HepG2 (cell line): ENCODE results near the gene GRPEL2. TPM values are rescaled to one million over a fixed set of nuclear protein-coding genes. Genes with fewer than 3 reads are reported as not detected.
A peak's percentile ranks its signal among the peaks of the same experiment; 100 is the strongest.
"Not testable (repeated sequence)": the region's sequence is repeated elsewhere in the genome, so short reads cannot be mapped to it uniquely, and the experiment has no call there.

Source experiments
- ATAC-seq: fragments of 200-7000 bp; cut with Tn5 transposase; 3 replicates; pipeline ENCODE4 v1.9.1; 2020; ENCODE audit warnings: mild to moderate bottlenecking, moderate library complexity
- BruUV-seq: library from RNA; stranded (reverse); fragments of 400-500 nt; replicated peaks from 2 replicates; lab custom pipeline; 2021; lab: Mats Ljungman, UMichigan
- CTCF ChIA-PET: fragments of 300-600 bp; formaldehyde crosslinking; extraction: SDS; loops from one replicate; lab custom pipeline; 2021; ENCODE audit warnings: low total read pairs, inconsistent platforms, low intra/inter-chr PET ratio; lab: Yijun Ruan, JAX
- POLR2A ChIA-PET: fragments of 350-600 bp; sonication (Branson Sonifier 250); formaldehyde crosslinking; loops from one replicate; lab custom pipeline; 2020; ENCODE audit warnings: antibody characterized with exemption, inconsistent platforms; lab: Yijun Ruan, JAX
- DNase-seq: peaks from one replicate; pipeline ENCODE4 v3.0.0-alpha.2; 2015; ENCODE audit warnings: low spot score
- FAIRE-seq: peaks from 3 replicates; lab custom pipeline; 2011; peaks lifted over from hg19 to GRCh38; lab: Jason Lieb, UNC
- H2AFZ ChIP-seq: one replicate; pipeline ENCODE4 v1.6.1; 2011; ENCODE audit warnings: low read length, inconsistent platforms
- H3K27ac ChIP-seq: fragments of 300-600 bp; 3 replicates; pipeline ENCODE4 v1.8.0; 2011; ENCODE audit warnings: mixed run types, mild to moderate bottlenecking, mixed read lengths, low read length, inconsistent platforms; ENCODE audit not compliant: insufficient read depth; ENCODE audit errors: extremely low read length
- H3K27me3 ChIP-seq, 2 experiments: fragments of 200-600 bp in 1 of 2; 2 replicates in 1 of 2; 3 replicates in 1 of 2; pipeline versions ENCODE4 v1.6.0 to v1.8.0; 2011; ENCODE audit warnings: low read length in 2 of 2, mild to moderate bottlenecking in 2 of 2, moderate library complexity in 2 of 2, inconsistent platforms in 1 of 2; ENCODE audit not compliant: insufficient read depth in 2 of 2, control insufficient read depth in 1 of 2
- H3K36me3 ChIP-seq, 2 experiments: fragments of 200-600 bp in 1 of 2; replicated peaks in 1 of 2; 2 replicates in 1 of 2; 3 replicates in 1 of 2; pipeline versions ENCODE4 v1.5.1 to v1.8.0; 2011; ENCODE audit warnings: low read length in 2 of 2, inconsistent platforms in 1 of 2; ENCODE audit not compliant: insufficient read depth in 2 of 2, control insufficient read depth in 1 of 2
- H3K4me1 ChIP-seq: 2 replicates; pipeline ENCODE4 v1.5.1; 2012; ENCODE audit warnings: low read length, inconsistent platforms; ENCODE audit not compliant: insufficient read depth
- H3K4me2 ChIP-seq: 2 replicates; pipeline ENCODE4 v1.6.0; 2011; ENCODE audit warnings: low read depth, low read length, inconsistent platforms
- H3K4me3 ChIP-seq, 3 experiments: fragments of 200-600 bp in 1 of 3; sonication (generic), shearing (Covaris generic) in 1 of 3; replicated peaks in 1 of 3; 2 replicates each; pipeline ENCODE4 v1.5.1; 2011 to 2016; ENCODE audit warnings: low read length in 3 of 3, inconsistent platforms in 2 of 3, low read depth in 2 of 3, mild to moderate bottlenecking in 2 of 3, control low read depth in 1 of 3, mixed read lengths in 1 of 3; ENCODE audit not compliant: insufficient read depth in 1 of 3
- H3K79me2 ChIP-seq: one replicate; pipeline ENCODE4 v1.6.1; 2011; ENCODE audit warnings: low read length, inconsistent platforms; ENCODE audit not compliant: insufficient read depth
- H3K9ac ChIP-seq: 2 replicates; pipeline ENCODE4 v1.6.0; 2011; ENCODE audit warnings: mild to moderate bottlenecking, low read depth, low read length, inconsistent platforms; ENCODE audit not compliant: insufficient read depth
- H3K9me3 ChIP-seq: 2 replicates; pipeline ENCODE4 v1.5.1; 2012; ENCODE audit warnings: mild to moderate bottlenecking, low read length
- H4K20me1 ChIP-seq: 2 replicates; pipeline ENCODE4 v1.6.0; 2011; ENCODE audit warnings: inconsistent platforms, mild to moderate bottlenecking, low read length, moderate library complexity; ENCODE audit not compliant: insufficient read depth
- MAFF ChIP-seq: IDR thresholded peaks from 2 replicates; pipeline ENCODE4 v1.6.1; 2011; ENCODE audit warnings: low read depth, low read length, improper control_type of control experiment
- MAFK ChIP-seq, 2 experiments: IDR thresholded peaks in 1 of 2; conservative IDR thresholded peaks in 1 of 2; 2 replicates each; pipeline ENCODE4 v1.6.1; 2011; ENCODE audit warnings: improper control_type of control experiment in 2 of 2, low read length in 2 of 2
- ZZZ3 ChIP-seq: sonication (generic); formaldehyde crosslinking; IDR thresholded peaks from 2 replicates; pipeline ENCODE4 v1.4.0; 2020; ENCODE audit warnings: missing genetic modification reagents, mild to moderate bottlenecking, borderline replicate concordance
- WGBS: methylation state at CpG from one replicate; pipeline ENCODE4 v1.1.6; 2017; ENCODE audit warnings: low lambda C conversion rate; 5-methylcytosine and 5-hydroxymethylcytosine counted together
- in situ Hi-C: cut with HindIII; loops from 2 replicates; pipeline ENCODE4 v1.10.0; 2017; ENCODE audit warnings: low pct_unique_long_range_greater_than_20kb; ENCODE audit not compliant: extremely low pct_ligation_motif_present
- intact Hi-C: fragments of 100-400 bp; cut with micrococcal nuclease; formaldehyde crosslinking; loops from one replicate; pipeline ENCODE4 v1.10.0; 2022; ENCODE audit not compliant: unreplicated experiment
- polyA plus RNA-seq, 8 experiments: library from polyadenylated mRNA; depleted of rRNA in 3 of 8; stranded (reverse) in 7 of 8; unstranded in 1 of 8; fragments of >200 nt; fragmentation: Illumina TruSeq in 4 of 8; extraction: Trizol in 4 of 8; gene quantifications; 2 replicates each; pipeline versions ENCODE4 v1.2.1 to v1.2.3, GENCODE V29; 2011 to 2016; ENCODE audit warnings: low read depth in 4 of 8, missing spikeins in 1 of 8, mixed read lengths in 1 of 8; ENCODE audit not compliant: insufficient read depth in 1 of 8
- total RNA-seq, 5 experiments: library from RNA; depleted of rRNA; stranded (reverse); fragments of >200 nt; fragmentation: Illumina TruSeq; extraction: Trizol; gene quantifications; 2 replicates each; pipeline ENCODE4 v1.2.3, GENCODE V29; 2016; ENCODE audit warnings: low read depth in 1 of 5
- TF ChIP-seq, protein P1 (sequence below): fragments of 450-650 bp; IDR thresholded peaks from 2 replicates; pipeline ENCODE4 v1.6.1; 2016
- TF ChIP-seq, protein P2 (sequence below): sonication (generic); formaldehyde crosslinking; IDR thresholded peaks from 2 replicates; pipeline ENCODE4 v1.8.1; 2022; ENCODE audit warnings: mild to moderate bottlenecking, missing genetic modification reagents

Gene GRPEL2
- total and polyA plus RNA-seq, 2 of the 13 experiments (the other 11 are each of a cell fraction or from before 2014, with no cell fraction given): 13.1 to 16.6 TPM

DNA sequence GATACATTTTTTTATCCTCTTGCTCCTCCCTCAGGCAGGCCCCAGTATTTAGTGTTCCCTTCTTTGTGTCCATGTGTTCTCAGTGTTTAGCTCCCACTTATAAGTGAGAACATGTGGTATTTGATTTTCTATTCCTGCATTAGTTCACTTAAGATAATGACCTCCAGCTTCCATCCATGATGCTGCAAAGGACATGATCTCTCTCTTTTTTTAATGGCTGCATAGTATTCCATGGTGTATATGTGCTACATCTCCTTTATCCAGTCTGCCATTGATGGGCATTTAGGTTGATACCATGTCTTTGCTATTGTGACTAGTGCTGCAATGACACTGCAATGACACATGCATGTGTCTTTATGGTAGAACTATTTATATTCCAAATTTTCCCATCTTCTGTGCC is 49.7 kb downstream of the GRPEL2 start:
- not testable (repeated sequence) for H3K27me3 ChIP-seq, H3K9me3 ChIP-seq, DNase-seq, H3K79me2 ChIP-seq, H4K20me1 ChIP-seq, H3K4me1 ChIP-seq
- TF ChIP-seq, protein P1, sequence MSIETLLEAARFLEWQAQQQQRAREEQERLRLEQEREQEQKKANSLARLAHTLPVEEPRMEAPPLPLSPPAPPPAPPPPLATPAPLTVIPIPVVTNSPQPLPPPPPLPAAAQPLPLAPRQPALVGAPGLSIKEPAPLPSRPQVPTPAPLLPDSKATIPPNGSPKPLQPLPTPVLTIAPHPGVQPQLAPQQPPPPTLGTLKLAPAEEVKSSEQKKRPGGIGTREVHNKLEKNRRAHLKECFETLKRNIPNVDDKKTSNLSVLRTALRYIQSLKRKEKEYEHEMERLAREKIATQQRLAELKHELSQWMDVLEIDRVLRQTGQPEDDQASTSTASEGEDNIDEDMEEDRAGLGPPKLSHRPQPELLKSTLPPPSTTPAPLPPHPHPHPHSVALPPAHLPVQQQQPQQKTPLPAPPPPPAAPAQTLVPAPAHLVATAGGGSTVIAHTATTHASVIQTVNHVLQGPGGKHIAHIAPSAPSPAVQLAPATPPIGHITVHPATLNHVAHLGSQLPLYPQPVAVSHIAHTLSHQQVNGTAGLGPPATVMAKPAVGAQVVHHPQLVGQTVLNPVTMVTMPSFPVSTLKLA: 0 out of 2 replicates have a peak, but pooled peaks have one; percentile 9
- TF ChIP-seq, all 625 proteins: peak for 1; not testable (repeated sequence) for 624
- intact Hi-C loops, H3K27ac ChIP-seq, ATAC-seq, BruUV-seq, H2AFZ ChIP-seq, H3K4me2 ChIP-seq, CTCF ChIA-PET, in situ Hi-C loops, H3K9ac ChIP-seq, H3K36me3 ChIP-seq, H3K4me3 ChIP-seq, FAIRE-seq, POLR2A ChIA-PET: not testable (repeated sequence)

DNA sequence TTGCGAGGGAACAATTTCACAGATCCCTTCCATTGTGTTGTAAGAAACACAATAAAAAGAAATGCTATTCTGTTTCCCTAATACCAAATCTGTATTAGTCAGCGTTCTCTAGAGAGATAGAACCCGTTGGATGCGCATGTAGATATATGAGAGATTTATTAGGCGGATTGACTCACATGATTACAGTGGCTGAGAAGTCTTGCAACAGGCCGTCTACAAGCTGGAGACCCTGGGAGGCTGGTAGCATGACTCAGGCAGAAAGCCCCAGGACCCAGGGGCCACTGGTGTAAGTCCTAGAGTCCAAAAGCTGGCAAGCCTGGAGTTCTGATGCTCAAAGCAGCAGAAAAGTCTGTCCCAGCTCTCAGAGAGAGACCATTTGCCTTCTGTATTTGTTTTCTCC is 52.2 kb downstream of the GRPEL2 start:
- CTCF ChIA-PET: no interaction called here
- Histone ChIP-seq H3K36me3 (no peaks in the 10 kb centered on the region), H3K79me2 (no peaks in the 10 kb centered on the region), H4K20me1 (no peaks in the 10 kb centered on the region), H2AFZ (no peak overlapping the region), H3K27ac (no peak overlapping the region), H3K27me3 (peaks cover 0 to 3% of the 10 kb centered on the region in 2 experiments; a peak in 1 of 5 replicates), H3K4me3 (no peak overlapping the region), H3K9ac (no peak overlapping the region), H3K4me2 (no peak overlapping the region), H3K9me3 (no peaks in the 10 kb centered on the region), H3K4me1 (peaks cover 12% of the 10 kb centered on the region)
- in situ Hi-C loops (no loop called here), intact Hi-C loops (no loop called here)
- no TSS peak for BruUV-seq
- POLR2A ChIA-PET: no interaction called here
- no peak for ATAC-seq
- TF ChIP-seq MAFF (peak; percentile 43; the same call in 1 of the 2 replicates), MAFK (conservative IDR thresholded peaks at IDR 0.05 in 1 of 2, IDR thresholded peaks at IDR 0.05 in 1 of 2; ENCODE audit: low read length in 2 of 2) (peak; percentile 24 to 56; a peak in 2 of 4 replicates), ZZZ3 (no peak)
- TF ChIP-seq, protein P2, sequence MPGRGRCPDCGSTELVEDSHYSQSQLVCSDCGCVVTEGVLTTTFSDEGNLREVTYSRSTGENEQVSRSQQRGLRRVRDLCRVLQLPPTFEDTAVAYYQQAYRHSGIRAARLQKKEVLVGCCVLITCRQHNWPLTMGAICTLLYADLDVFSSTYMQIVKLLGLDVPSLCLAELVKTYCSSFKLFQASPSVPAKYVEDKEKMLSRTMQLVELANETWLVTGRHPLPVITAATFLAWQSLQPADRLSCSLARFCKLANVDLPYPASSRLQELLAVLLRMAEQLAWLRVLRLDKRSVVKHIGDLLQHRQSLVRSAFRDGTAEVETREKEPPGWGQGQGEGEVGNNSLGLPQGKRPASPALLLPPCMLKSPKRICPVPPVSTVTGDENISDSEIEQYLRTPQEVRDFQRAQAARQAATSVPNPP (CRISPR knock-in tag): no peak
- WGBS: 54% methylated on average over 6 of the region's 6 CpGs
- no peak for DNase-seq
- no peak for FAIRE-seq

DNA sequence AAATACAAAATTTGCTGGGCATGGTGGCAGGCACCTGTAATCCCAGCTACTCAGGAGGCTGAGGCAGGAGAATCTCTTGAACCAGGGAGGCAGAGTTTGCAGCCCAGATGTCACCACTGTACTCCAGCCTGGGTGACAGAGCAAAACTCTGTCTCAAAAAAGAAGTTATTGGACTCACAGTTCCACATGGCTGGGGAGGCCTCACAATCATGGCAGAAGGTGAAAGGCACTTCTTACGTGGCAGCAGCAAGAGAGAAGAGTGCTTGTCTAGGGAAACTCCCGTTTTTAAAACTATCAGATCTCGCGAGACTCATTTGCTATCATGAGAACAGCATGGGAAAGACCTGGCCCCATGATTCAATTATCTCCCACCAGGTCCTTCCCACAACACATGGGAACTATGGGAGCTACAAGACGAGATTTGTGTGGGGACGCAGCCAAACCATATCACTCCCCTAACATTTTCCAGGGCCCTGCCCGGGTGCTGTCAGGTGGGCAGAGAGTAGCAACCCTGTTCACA is 53.5 kb downstream of the GRPEL2 start:
- H3K4me2 ChIP-seq, ATAC-seq, FAIRE-seq, H3K36me3 ChIP-seq, H3K9ac ChIP-seq, H3K27me3 ChIP-seq, DNase-seq, in situ Hi-C loops, H3K4me3 ChIP-seq, H2AFZ ChIP-seq, H3K79me2 ChIP-seq, intact Hi-C loops, POLR2A ChIA-PET, H3K9me3 ChIP-seq, H4K20me1 ChIP-seq, BruUV-seq, H3K27ac ChIP-seq, CTCF ChIA-PET: not testable (repeated sequence)
- 33% methylated on average over 7 of the region's 7 CpGs for WGBS
- peaks cover 17% of the 10 kb centered on the region for H3K4me1 ChIP-seq
